Heart left ventricle (tissue), 16 donors: ENCODE measurements around the gene DNAH17. TPM values are rescaled to one million over a fixed set of nuclear protein-coding genes. Genes with fewer than 3 reads are reported as not detected.

Experiments used
- ATAC-seq, 4 donors: fragments of 200-7000 bp; cut with Tn5 transposase; one replicate each; pipeline ENCODE4 v1.9.1; 2020 to 2022; ENCODE audit warnings: moderate library complexity in 4 of 4, mild to moderate bottlenecking in 3 of 4, moderate number of reproducible peaks in 1 of 4
- DNase-seq, 5 donors: peaks; one replicate each; pipeline ENCODE4 v3.0.0-alpha.2; 2020
- H3K27ac ChIP-seq, 12 donors: fragments of 200-600 bp; sonication (generic) in 4 of 12; one replicate each; pipeline versions ENCODE4 v1.5.0 to v1.8.0; 2016 to 2022; ENCODE audit warnings: mild to moderate bottlenecking in 2 of 12
- H3K27me3 ChIP-seq, 9 donors: fragments of 200-600 bp; sonication (generic) in 2 of 9; one replicate each; pipeline versions ENCODE4 v1.5.1 to v1.8.0; 2016 to 2022; ENCODE audit warnings: mild to moderate bottlenecking in 3 of 9
- H3K36me3 ChIP-seq, 9 donors: fragments of 200-600 bp; sonication (generic) in 2 of 9; one replicate each; pipeline versions ENCODE4 v1.5.0 to v1.8.0; 2018 to 2022; ENCODE audit warnings: mild to moderate bottlenecking in 2 of 9
- H3K4me1 ChIP-seq, 12 donors: fragments of 200-600 bp; sonication (generic) in 4 of 12; one replicate each; pipeline versions ENCODE4 v1.5.0 to v1.8.0; 2016 to 2022; ENCODE audit warnings: mild to moderate bottlenecking in 3 of 12
- H3K4me3 ChIP-seq, 12 donors: fragments of 200-600 bp; sonication (generic) in 4 of 12; one replicate each; pipeline versions ENCODE4 v1.5.0 to v1.8.0; 2017 to 2022; ENCODE audit warnings: mild to moderate bottlenecking in 9 of 12, moderate library complexity in 4 of 12
- H3K9me3 ChIP-seq, 12 donors: fragments of 200-600 bp; sonication (generic) in 4 of 12; one replicate each; pipeline versions ENCODE4 v1.5.0 to v1.8.0; 2016 to 2022; ENCODE audit warnings: mild to moderate bottlenecking in 1 of 12
- CTCF ChIP-seq, 12 donors: fragments of 200-600 bp; sonication (generic) in 4 of 12; IDR thresholded peaks; one replicate each; pipeline versions ENCODE4 v1.5.0 to v1.8.0; 2018 to 2022; ENCODE audit warnings: antibody characterized with exemption in 12 of 12, mild to moderate bottlenecking in 5 of 12
- POLR2A ChIP-seq, 2 donors: fragments of 450-650 bp; IDR thresholded peaks; one replicate each; pipeline ENCODE4 v1.6.1; 2017; ENCODE audit warnings: antibody characterized with exemption in 2 of 2, mild to moderate bottlenecking in 2 of 2, moderate library complexity in 2 of 2
- WGBS, 4 donors: extraction: QIAGEN DNeasy Blood & Tissue Kit in 2 of 4; methylation state at CpG; one replicate each; pipeline versions ENCODE4 v1.1.5 to v1.1.7; 2013 to 2018; 5-methylcytosine and 5-hydroxymethylcytosine counted together
- intact Hi-C, 10 donors: fragments of 100-400 bp; cut with DNase I; formaldehyde crosslinking; loops; one replicate each; pipeline versions ENCODE4 v1.11.1 to v1.14.2; 2022
- polyA plus RNA-seq, 2 donors: library from polyadenylated mRNA; stranded (reverse); fragments of 200-250 nt; gene quantifications; one replicate each; pipeline ENCODE4 v1.2.3, GENCODE V29; 2013
- total RNA-seq, 9 donors: library from RNA; depleted of rRNA in 2 of 9; stranded (reverse); fragments of >200 nt in 2 of 9; fragmentation: NEBNext Ultra II Directional in 3 of 9; extraction: Animal tissue kit (Norgen Biotek cat#: 25700) in 3 of 9; gene quantifications; one replicate each; pipeline versions ENCODE4 v1.1.0 to v1.2.4, GENCODE V29; 2016 to 2023
- donor health status: ischemic (EF 13 %, LVEDD 7.1; RV severe dilation, severe dysfunction).
- donor health status: healthy with polysubstance abuse.
- donor health status: DM: no; HTN: yes; CAD: no.
- donor health status: DM: no; HTN: no; CAD: no.
- donor health status: ischemic (EF 25% LVEDD 6.9; RV normal size, moderate dysfunction).
- donor health status: ischemic (EF 25% LVEDD 5.7; RV mildly dilated, moderate dysfunction).
- donor health status: healthy.
- donor health status: DM: yes; HTN: yes; CAD: no.
- donor health status: ischemic (EF 35%, LVEDD 5.7; RV mildly dilated, moderate dysfunction).
- donor health status: nonischemic (EF 11% LVEDD 7.7; RV severe dilation, severe dysfunction).
- donor health status: DM: yes; HTN: yes; CAD: no.
- donor health status: PGD.
- donor health status: ischemic (EF 29% LVEDD 5.4; RV normal size, mild dysfunction).
- donor health status: nonischemic (EF 23%, LVEDD 6.1; RV moderate dilation, normal function).

Gene DNAH17
- total and polyA plus RNA-seq, 11 donors = 0.02 to 0.63 (median 0.17) TPM; not detected in 4

DNA sequence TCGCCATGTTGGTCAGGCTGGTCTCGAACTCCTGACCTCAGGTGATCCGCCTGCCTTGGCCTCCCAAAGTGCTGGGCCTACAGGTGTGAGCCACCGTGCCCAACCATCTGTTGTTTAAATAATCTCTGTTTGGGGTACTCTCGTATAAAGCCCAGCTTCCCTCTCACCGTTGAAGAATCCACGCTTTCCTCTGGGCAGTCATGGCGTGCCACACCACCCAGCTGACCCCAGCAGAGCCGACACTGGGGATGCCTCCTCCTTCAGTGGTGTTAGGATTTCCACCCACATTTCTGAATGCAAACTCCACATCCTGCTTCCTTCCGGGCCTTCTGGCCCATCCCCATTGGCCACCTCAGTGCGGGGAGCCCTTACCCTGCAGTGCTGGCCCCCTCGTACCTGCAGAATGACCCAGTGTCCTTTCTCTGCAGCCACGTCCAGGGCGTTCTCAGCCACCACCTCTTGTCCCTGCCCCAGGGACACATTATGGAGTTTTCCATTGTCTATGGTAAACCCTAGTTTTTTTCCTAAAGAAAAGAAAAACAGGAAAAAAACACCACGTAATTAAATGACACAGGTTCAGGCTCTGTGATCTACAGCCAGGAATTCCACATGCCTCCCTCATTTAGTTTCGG lies 138.4 kb downstream of the DNAH17 start:
- TF ChIP-seq CTCF (IDR thresholded peaks at IDR 0.05) (no peak), POLR2A (IDR thresholded peaks at IDR 0.05) (no peak)
- WGBS, 4 donors = 68 to 75% (median 72%) methylated on average over 16 of the region's 16 CpGs
- intact Hi-C loops = no loop called here
- Histone ChIP-seq H3K9me3 (no peaks in the 10 kb centered on the region), H3K4me1 (peaks cover 0 to 20% (median 0%) of the 10 kb centered on the region in 12 donors), H3K4me3 (no peak overlapping the region), H3K27me3 (peaks cover 0 to 8% (median 0%) of the 10 kb centered on the region in 9 donors), H3K36me3 (no peaks in the 10 kb centered on the region), H3K27ac (no peak overlapping the region)
- no peak for DNase-seq
- ATAC-seq = peak in 1 of 4 donors; percentile 4

DNA sequence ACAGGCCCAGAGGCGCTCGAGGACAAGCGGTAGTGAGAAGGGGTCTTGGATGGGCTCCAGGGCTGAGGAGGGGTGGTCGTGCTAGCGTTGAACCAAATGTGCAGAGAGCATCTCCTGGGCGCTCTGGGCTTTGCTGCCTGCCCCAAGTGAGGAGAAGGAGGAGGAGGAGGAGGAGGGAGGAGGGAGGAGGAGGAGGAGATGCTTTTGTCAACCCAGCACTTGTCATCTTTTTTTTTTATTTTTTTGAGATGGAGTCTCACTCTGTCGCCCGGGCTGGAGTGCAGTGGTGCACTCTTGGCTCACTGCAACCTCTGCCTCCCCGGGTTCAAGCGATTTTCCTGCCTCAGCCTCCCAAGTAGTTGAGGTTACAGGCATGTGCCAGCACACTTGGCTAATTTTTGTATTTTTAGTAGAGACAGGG lies 138.9 kb downstream of the DNAH17 start:
- Histone ChIP-seq H3K9me3 (no peaks in the 10 kb centered on the region), H3K27me3 (peaks cover 0 to 8% (median 0%) of the 10 kb centered on the region in 9 donors), H3K36me3 (no peaks in the 10 kb centered on the region), H3K4me3 (no peak overlapping the region), H3K4me1 (peaks cover 0 to 20% (median 0%) of the 10 kb centered on the region in 12 donors), H3K27ac (no peak overlapping the region)
- ATAC-seq (no peak), DNase-seq (no peak)
- intact Hi-C loops = no loop called here
- no peak for TF ChIP-seq POLR2A (IDR thresholded peaks at IDR 0.05)
- no peak for TF ChIP-seq CTCF (IDR thresholded peaks at IDR 0.05)
- 80 to 88% (median 85%) methylated on average over 10 of the region's 10 CpGs for WGBS, 4 donors

DNA sequence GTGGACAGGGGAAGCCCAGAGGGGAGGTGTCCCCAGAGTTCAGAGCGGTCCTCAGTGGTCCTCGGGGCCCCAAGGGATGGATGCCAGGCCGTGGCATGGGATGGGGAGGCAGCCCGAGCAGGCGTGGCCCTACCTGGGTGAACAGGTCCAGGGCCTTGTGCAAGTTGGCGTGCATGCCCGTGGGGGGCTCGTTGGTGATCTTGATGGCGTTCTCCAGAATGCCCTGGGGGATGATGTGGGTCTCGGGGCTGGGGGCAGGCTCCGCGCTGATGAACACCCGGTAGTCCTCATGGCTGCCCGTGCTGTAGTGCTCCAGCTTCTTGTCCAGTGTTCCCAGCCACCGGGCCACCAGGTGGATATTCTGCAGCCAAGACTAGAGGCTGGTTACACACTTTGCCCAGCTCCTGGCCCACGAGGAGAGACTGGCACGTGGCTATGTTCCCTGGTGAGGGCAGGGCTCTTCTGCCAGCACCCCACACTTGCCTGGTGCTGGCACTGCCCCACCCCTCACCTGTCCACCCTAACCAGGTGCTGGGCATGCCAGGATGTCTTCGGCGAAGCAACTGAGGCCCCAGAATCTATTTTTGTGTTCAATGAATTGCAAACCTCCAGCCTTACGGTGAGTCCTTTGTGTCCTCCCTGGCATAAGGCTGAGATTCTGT lies 139.6 kb downstream of the DNAH17 start:
- Histone ChIP-seq H3K4me1 (peaks cover 0 to 13% (median 0%) of the 10 kb centered on the region in 12 donors), H3K4me3 (no peak overlapping the region), H3K36me3 (no peaks in the 10 kb centered on the region), H3K27me3 (peaks cover 0 to 8% (median 0%) of the 10 kb centered on the region in 9 donors), H3K9me3 (no peaks in the 10 kb centered on the region), H3K27ac (no peak overlapping the region)
- intact Hi-C loops = no loop called here
- TF ChIP-seq CTCF (IDR thresholded peaks at IDR 0.05) (no peak), POLR2A (IDR thresholded peaks at IDR 0.05) (no peak)
- WGBS, 4 donors = 88 to 90% (median 89%) methylated on average over 8 to 20 of the region's 20 CpGs
- ATAC-seq (no peak), DNase-seq (peak in 1 of 5 donors; percentile 9)

DNA sequence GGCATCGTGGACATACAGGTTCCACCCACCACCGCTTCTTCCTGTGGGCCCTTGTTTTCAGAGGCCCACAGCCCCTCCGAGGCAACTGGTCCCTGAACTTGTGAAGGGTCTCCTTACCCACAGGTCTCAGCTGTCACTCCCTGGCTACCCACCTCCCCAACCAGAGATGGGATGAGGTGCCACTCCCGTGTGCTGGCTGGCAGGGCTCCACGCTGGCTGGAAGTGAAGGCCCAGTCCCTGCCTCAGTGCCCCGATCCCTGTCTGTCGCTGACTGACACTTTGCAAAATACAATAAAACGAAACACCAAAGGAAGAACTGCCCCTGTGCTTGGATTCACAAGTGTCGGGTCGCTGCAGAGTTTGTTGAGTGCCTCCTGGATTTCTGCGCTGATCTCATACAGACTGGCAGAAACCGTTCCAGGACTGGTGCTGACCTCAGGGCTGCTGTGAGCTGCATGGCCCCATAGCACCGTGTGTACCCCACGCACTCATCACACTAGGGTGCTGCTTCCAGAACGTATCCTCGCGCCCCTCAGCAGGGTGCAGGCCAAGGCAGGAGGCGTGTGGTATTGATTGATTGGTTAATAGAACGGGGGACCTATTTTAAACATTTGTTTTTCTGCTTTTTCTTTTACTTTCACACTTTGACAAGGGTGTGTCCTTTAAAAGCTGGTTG lies 141.7 kb downstream of the DNAH17 start:
- ATAC-seq (no peak), DNase-seq (no peak)
- WGBS, 4 donors = 75 to 89% (median 82%) methylated on average over 11 to 19 of the region's 19 CpGs
- no peak for TF ChIP-seq POLR2A (IDR thresholded peaks at IDR 0.05)
- TF ChIP-seq CTCF (IDR thresholded peaks at IDR 0.05) = no peak
- peaks cover 0 to 8% (median 0%) of the 10 kb centered on the region in 9 donors for H3K27me3 ChIP-seq
- H3K9me3 ChIP-seq = no peaks in the 10 kb centered on the region
- H3K27ac ChIP-seq = no peak overlapping the region
- intact Hi-C loops = no loop called here
- H3K36me3 ChIP-seq = no peaks in the 10 kb centered on the region
- peaks cover 0 to 4% (median 0%) of the 10 kb centered on the region in 12 donors for H3K4me1 ChIP-seq
- no peak overlapping the region for H3K4me3 ChIP-seq
